Stomach smooth muscle (tissue), 2 donors: ENCODE results near the gene CCDC92B.
"Not testable (repeated sequence)": the region's sequence is repeated elsewhere in the genome, so short reads cannot be mapped to it uniquely, and the experiment has no call there.

Source experiments
- H3K27ac ChIP-seq: one replicate; pipeline ENCODE4 v1.7.0; 2013; ENCODE audit warnings: mild to moderate bottlenecking, low read length, inconsistent platforms
- H3K27me3 ChIP-seq, 2 donors: one replicate each; pipeline ENCODE4 v1.7.0; 2013; ENCODE audit warnings: low read length in 2 of 2; ENCODE audit not compliant: insufficient read depth in 2 of 2, control insufficient read depth in 1 of 2
- H3K36me3 ChIP-seq, 2 donors: one replicate each; pipeline ENCODE4 v1.7.0; 2013; ENCODE audit warnings: low read length in 2 of 2; ENCODE audit not compliant: control insufficient read depth in 2 of 2, insufficient read depth in 2 of 2
- H3K4me1 ChIP-seq: one replicate; pipeline ENCODE4 v1.7.0; 2013; ENCODE audit warnings: low read length; ENCODE audit not compliant: control insufficient read depth, insufficient read depth
- H3K4me3 ChIP-seq, 2 donors: one replicate each; pipeline ENCODE4 v1.7.0; 2013; ENCODE audit warnings: low read length in 2 of 2
- H3K9ac ChIP-seq, 2 donors: one replicate each; pipeline ENCODE4 v1.7.0; 2013; ENCODE audit warnings: low read length in 2 of 2, mild to moderate bottlenecking in 1 of 2
- H3K9me3 ChIP-seq, 2 donors: one replicate each; pipeline ENCODE4 v1.7.0; 2013; ENCODE audit warnings: low read length in 2 of 2; ENCODE audit not compliant: control insufficient read depth in 2 of 2
- donor health status: healthy.
- donor health status: Pancreatic carcinoma.

Gene CCDC92B

DNA sequence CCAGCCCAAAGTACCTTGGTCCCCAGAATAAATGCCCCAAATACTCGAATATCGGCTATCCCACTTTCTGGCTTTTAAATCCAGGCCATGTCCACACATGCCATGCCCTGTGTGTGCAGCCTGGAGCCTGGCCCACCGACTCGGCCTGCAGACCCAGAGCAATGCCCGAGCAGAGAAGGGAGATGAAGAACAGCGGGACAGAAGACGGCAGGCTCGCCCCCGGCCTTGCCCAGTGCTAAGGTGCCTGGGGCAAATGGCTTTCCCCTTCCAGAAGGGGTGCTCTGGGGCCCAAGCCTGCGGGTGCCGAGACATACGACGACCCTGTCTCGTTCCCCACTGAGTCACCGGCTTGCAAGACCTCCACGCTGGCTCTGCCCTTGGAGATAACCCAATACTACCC, 45.8 kb downstream of the CCDC92B start:
- Histone ChIP-seq H3K4me1 (peaks cover 48% of the 10 kb centered on the region), H3K27me3 (no peaks in the 10 kb centered on the region), H3K4me3 (no peak overlapping the region), H3K27ac (no peak overlapping the region), H3K9me3 (no peaks in the 10 kb centered on the region), H3K9ac (no peak overlapping the region), H3K36me3 (peaks cover 25 to 32% of the 10 kb centered on the region in 2 donors)

DNA sequence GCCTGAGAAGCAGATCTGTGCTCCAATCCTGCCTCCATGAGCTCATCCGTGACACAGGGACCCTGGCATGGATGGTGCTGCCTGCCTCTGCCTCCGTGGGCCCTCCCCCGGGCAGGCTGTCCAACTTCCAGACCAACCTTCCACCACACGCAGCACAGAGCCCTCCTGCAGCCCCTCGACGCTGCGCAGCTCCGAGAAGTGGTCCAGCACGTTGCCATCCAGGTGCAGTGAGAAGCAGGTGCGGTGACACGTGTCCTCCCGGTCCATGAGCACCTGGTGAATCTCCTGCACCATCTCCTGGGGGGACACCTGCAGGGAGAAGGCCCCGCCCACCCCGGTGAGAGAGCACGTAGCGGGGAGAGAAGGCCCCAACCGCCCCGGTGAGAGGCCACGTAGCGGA, 46.3 kb downstream of the CCDC92B start:
- H3K27me3 ChIP-seq = no peaks in the 10 kb centered on the region
- no peak overlapping the region for H3K4me3 ChIP-seq
- no peak overlapping the region for H3K27ac ChIP-seq
- H3K9ac ChIP-seq = no peak overlapping the region
- no peaks in the 10 kb centered on the region for H3K9me3 ChIP-seq
- peaks cover 43% of the 10 kb centered on the region for H3K4me1 ChIP-seq
- peaks cover 27 to 34% of the 10 kb centered on the region in 2 donors for H3K36me3 ChIP-seq

DNA sequence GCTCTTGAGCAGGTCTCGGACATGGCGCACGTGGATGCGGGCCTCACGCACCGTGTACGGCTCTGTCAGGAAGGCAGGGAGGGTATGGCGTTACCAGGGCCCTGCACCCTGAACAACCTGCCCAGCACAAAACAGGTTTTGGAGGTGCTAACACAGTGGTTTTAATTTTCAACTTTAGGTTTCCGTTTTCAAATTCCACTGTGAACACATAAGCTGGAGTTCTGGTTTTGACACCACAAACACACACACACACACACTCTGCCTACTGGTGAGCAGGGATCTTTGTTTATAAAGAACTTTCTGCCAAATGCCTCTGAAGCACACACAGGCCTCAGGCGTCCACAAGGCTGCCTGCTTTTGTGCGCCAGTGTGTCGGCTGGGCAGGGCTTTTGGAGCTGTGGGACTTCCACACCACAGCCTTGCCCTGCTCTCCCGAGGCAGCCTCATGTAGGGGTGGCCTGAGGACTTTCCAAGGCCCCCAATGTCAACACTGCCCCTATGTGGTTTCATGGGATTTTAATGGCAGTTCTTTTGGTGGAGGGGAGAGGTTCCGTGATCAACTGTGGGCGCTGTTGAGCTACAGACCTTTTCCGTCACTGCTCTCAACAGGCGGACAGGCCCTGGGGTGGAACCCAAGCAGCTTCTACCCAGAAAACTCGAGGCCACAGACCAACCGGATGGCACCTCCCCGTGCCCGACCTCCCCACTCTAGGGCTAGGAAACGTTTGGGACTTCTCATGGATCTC, 47.3 kb downstream of the CCDC92B start:
- no peak overlapping the region for H3K4me3 ChIP-seq
- H3K4me1 ChIP-seq = peaks cover 33% of the 10 kb centered on the region
- no peaks in the 10 kb centered on the region for H3K9me3 ChIP-seq
- peaks cover 35 to 38% of the 10 kb centered on the region in 2 donors for H3K36me3 ChIP-seq
- H3K27ac ChIP-seq = peak overlapping the region; percentile 46
- no peaks in the 10 kb centered on the region for H3K27me3 ChIP-seq
- H3K9ac ChIP-seq = peak overlapping the region in 1 of 2 donors; percentile 36

DNA sequence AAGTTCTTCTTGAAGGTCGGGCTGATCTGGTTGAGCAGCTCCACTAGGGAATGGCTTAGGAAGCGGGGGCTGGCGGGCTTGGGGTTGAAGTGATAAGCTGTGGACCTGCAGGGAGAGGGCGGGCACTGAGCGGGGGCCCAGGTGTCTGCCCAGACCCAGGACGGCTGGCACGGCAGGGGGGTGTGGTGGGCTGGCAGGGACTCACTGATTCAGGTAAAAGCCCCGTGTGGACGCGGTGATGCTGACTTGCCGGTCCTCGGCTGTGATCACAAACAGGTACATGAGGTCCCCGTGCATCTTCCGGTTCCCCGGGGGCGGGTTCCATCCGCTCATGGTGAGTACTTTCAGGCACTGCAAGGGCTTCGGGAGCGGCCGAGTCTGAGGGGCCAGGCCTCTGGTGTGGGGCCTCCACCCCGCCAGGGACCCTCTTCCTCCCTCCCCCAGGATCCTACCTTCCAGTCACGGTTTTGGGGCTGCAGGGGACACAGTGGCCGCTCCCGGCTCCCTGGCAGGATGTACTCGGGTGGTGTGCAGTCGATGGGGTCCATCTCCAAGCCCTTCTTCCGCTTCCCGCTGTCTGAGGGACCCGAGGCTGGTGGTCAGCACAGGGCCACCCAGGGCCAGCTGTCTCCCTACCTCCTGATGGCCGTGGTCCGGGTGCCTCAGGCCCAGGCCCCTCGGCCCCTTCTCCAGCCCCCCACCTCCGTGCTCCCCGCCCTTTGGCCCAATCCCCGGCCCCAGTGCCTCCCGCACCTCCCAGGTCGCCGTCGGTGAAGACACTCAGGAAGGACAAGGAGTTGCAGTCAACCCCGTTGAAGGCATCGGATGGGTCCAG, 48.1 kb downstream of the CCDC92B start:
- Histone ChIP-seq H3K36me3 (peaks cover 38 to 43% of the 10 kb centered on the region in 2 donors), H3K9me3 (no peaks in the 10 kb centered on the region), H3K4me1 (peaks cover 27% of the 10 kb centered on the region), H3K9ac (peak overlapping the region in 1 of 2 donors; percentile 36), H3K27ac (peak overlapping the region; percentile 37), H3K27me3 (no peaks in the 10 kb centered on the region), H3K4me3 (no peak overlapping the region)

DNA sequence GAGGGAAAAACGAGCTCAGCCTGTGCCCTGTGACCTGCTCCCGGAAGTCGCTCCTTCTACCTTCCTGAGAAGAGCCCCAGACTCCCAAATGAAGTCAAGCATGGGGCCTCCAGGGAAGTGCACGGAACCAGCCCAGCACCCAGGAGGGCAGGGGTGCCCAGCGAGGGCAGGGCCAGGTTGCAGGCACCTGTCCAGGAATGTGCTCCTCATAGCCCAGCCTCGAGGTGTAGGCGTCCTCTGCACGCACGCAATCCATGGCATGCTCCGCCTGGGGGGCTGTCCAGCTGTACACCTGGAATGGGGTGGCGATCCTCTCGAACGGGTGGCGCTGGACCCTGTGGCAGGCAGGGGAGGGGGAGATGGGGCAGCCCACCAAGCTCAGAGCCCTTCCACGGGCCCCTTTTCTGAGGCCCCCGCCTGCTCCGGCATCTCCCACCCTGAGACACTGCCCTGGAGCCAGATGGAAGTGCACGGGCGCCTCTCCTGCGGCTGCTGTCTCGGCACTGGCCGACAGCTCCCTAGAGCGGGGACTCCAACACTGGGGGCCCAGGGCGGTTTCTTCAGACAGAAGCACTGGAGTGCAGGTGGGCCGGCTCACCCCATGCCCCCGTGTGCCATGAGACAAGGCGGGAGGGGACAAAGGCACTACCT, 48.8 kb downstream of the CCDC92B start:
- no peak overlapping the region for H3K9ac ChIP-seq
- no peak overlapping the region for H3K4me3 ChIP-seq
- peaks cover 20% of the 10 kb centered on the region for H3K4me1 ChIP-seq
- peaks cover 45 to 48% of the 10 kb centered on the region in 2 donors for H3K36me3 ChIP-seq
- H3K27ac ChIP-seq = no peak overlapping the region
- no peaks in the 10 kb centered on the region for H3K27me3 ChIP-seq
- H3K9me3 ChIP-seq = no peaks in the 10 kb centered on the region

DNA sequence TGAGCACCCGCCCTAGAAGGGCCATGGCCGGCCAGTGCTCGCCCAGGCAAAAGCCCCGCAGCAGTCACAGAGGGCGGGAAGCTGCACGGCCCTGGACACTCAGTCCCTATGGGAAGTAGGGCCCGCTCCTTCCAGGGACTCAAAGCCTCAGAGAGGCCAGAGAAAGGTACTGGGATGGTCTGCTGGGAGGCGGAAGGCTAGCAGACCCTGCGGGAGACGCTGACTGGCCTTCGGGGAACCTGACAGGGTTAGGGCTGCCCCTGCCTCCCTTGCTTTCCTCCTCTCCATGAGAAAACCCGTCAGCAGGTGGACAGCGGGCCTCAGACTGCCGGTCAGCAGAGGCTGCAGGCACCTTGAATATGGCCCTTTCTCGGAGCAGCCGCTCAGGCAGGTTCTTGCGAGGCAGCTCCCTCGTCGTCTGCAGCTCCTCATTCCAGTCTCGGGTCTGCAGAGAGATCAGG, 49.4 kb downstream of the CCDC92B start:
- peaks cover 16% of the 10 kb centered on the region for H3K4me1 ChIP-seq
- H3K27ac ChIP-seq = no peak overlapping the region
- H3K36me3 ChIP-seq = peaks cover 46 to 52% of the 10 kb centered on the region in 2 donors
- no peak overlapping the region for H3K9ac ChIP-seq
- H3K4me3 ChIP-seq = no peak overlapping the region
- H3K27me3 ChIP-seq = no peaks in the 10 kb centered on the region
- H3K9me3 ChIP-seq = no peaks in the 10 kb centered on the region

DNA sequence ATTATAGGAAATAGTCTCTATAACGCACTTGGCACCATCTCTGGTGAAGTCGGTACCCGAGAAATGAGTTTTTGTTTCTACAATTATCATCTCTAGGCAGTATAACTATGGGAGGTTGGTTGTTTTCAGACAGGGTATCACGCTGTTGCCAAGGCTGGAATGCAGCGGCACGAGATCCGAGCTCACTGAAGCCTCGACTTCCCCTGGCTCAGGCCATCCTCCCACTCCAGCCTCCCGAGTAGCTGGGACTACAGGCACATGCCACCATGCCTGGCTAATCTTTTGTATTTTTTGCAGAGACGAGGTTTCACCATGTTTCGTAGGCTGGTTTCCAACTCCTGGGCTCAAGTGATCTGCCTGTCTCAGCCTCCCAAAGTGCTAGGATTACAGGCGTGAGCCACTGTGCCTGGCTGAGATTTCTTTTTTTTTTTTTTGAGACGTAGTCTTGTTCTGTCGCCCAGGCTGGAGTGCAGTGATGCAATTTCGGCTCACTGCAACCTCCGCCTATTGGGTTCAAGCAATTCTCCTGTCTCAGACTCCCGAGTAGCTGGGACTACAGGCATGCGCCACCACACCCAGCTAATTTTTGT, 50.1 kb downstream of the CCDC92B start:
- not testable (repeated sequence) for H3K27me3 ChIP-seq, H3K9ac ChIP-seq, H3K4me3 ChIP-seq, H3K27ac ChIP-seq, H3K9me3 ChIP-seq
- Histone ChIP-seq H3K36me3 (peaks cover 46 to 55% of the 10 kb centered on the region in 2 donors), H3K4me1 (peaks cover 16% of the 10 kb centered on the region)

DNA sequence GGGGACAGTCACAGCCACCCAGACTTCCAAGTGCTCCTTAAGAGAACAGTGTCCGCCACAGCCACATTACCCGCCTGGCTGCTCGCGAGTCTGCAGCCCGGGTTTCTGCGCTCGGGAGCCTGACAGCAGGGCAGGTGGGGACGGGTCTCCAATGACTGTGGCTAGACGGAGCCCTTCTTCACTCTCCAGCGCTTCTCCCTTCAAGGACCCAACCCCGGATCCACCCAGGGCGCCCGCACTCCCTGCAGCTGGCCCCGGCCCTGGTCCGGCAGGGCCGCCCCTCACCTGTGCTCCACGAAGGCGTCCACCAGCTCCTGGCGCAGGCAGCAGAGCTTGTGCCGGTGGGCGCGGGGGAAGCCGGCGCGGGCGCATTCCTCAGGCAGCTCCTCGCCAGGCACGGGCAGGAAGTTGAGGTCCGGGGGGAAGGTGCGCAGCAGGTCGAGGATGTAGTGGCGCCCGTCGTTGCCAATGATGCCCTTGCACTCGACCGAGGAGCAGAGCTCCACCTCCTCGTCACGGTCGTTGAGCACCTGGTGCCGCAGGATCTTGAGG, 51.8 kb downstream of the CCDC92B start:
- peaks cover 12% of the 10 kb centered on the region for H3K4me1 ChIP-seq
- no peaks in the 10 kb centered on the region for H3K9me3 ChIP-seq
- peaks cover 44 to 52% of the 10 kb centered on the region in 2 donors for H3K36me3 ChIP-seq
- H3K4me3 ChIP-seq = no peak overlapping the region
- H3K9ac ChIP-seq = no peak overlapping the region
- H3K27me3 ChIP-seq = no peaks in the 10 kb centered on the region
- no peak overlapping the region for H3K27ac ChIP-seq

DNA sequence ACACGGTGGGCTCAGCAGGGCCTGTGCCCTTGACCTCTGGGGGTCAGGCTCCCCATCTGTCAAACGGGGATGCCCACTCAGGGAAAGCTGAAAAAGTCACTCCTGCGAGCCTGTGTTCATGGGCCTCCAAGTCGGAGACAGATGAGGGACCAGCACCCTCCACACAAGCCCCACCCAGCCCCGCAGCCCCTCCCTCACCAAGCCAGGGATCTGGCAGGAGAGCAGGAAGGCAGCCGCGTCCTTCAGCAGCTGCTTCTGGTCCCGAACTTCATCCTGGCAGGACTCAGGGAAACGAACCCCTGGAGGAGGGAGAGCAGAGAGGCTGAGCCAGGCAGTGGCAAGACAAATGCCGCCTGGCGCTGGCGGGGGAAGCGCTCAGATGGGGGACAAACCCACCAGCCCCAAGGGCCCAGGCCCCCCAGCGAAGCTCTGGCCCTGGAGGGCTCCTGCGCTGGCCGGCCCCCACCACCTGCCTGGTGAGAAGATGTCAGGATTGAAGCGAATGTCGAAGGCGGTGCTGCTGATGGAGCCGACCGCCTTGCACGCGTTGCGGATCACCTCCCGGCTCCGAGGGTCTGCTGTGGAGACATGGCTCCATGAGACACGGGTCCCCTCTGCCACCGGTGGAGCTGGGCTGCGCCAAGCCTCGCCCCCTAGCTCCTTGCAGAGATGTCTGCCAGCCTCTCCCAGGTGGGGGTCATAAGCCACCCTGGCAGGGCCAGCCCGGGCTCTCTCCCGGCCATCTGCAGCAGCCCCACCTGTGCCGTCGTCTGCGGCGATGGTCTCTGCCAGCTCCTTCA, 53.3 kb downstream of the CCDC92B start:
- Histone ChIP-seq H3K36me3 (peaks cover 39 to 47% of the 10 kb centered on the region in 2 donors), H3K9ac (no peak overlapping the region), H3K4me1 (no peaks in the 10 kb centered on the region), H3K9me3 (no peaks in the 10 kb centered on the region), H3K27ac (no peak overlapping the region), H3K4me3 (no peak overlapping the region), H3K27me3 (no peaks in the 10 kb centered on the region)
